Measurements from ENCODE around the gene SRM.

Gene SRM

GRCh38 chr1:11072216-11072917 is 12.5 kb upstream of the SRM start:
- H3K4me3 Mint-ChIP-seq, result no peak overlapping the region
- no peaks in the 10 kb centered on the region for H3K27me3 Mint-ChIP-seq (ENCODE audit: low read depth)
- H3K27ac Mint-ChIP-seq, result no peak overlapping the region
- no peaks in the 10 kb centered on the region for H3K4me1 Mint-ChIP-seq
- H3K36me3 Mint-ChIP-seq (ENCODE audit: low read depth), result peaks cover 75% of the 10 kb centered on the region
- TF ChIP-seq, protein P1, sequence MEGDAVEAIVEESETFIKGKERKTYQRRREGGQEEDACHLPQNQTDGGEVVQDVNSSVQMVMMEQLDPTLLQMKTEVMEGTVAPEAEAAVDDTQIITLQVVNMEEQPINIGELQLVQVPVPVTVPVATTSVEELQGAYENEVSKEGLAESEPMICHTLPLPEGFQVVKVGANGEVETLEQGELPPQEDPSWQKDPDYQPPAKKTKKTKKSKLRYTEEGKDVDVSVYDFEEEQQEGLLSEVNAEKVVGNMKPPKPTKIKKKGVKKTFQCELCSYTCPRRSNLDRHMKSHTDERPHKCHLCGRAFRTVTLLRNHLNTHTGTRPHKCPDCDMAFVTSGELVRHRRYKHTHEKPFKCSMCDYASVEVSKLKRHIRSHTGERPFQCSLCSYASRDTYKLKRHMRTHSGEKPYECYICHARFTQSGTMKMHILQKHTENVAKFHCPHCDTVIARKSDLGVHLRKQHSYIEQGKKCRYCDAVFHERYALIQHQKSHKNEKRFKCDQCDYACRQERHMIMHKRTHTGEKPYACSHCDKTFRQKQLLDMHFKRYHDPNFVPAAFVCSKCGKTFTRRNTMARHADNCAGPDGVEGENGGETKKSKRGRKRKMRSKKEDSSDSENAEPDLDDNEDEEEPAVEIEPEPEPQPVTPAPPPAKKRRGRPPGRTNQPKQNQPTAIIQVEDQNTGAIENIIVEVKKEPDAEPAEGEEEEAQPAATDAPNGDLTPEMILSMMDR (IDR thresholded peaks at IDR 0.05; ENCODE audit: unreplicated experiment in 3 of 3), result no peak
- H3K9me3 Mint-ChIP-seq, result no peaks in the 10 kb centered on the region

GRCh38 chr1:11071463-11072215 is 11.8 kb upstream of the SRM start:
- TF ChIP-seq, protein P1 (IDR thresholded peaks at IDR 0.05; ENCODE audit: unreplicated experiment in 3 of 3), result no peak
- Mint-ChIP-seq H3K27ac (no peak overlapping the region), H3K36me3 (ENCODE audit: low read depth) (peaks cover 73% of the 10 kb centered on the region), H3K4me1 (no peaks in the 10 kb centered on the region), H3K27me3 (ENCODE audit: low read depth) (no peaks in the 10 kb centered on the region), H3K4me3 (no peak overlapping the region), H3K9me3 (no peaks in the 10 kb centered on the region)

GRCh38 chr1:11070876-11071275 is 11.1 kb upstream of the SRM start:
- Mint-ChIP-seq H3K27me3 (ENCODE audit: low read depth) (no peaks in the 10 kb centered on the region), H3K9me3 (no peaks in the 10 kb centered on the region), H3K27ac (no peak overlapping the region), H3K36me3 (ENCODE audit: low read depth) (peaks cover 73% of the 10 kb centered on the region), H3K4me3 (no peak overlapping the region), H3K4me1 (no peaks in the 10 kb centered on the region)
- TF ChIP-seq, protein P1 (IDR thresholded peaks at IDR 0.05; ENCODE audit: unreplicated experiment in 3 of 3), result no peak

DNA sequence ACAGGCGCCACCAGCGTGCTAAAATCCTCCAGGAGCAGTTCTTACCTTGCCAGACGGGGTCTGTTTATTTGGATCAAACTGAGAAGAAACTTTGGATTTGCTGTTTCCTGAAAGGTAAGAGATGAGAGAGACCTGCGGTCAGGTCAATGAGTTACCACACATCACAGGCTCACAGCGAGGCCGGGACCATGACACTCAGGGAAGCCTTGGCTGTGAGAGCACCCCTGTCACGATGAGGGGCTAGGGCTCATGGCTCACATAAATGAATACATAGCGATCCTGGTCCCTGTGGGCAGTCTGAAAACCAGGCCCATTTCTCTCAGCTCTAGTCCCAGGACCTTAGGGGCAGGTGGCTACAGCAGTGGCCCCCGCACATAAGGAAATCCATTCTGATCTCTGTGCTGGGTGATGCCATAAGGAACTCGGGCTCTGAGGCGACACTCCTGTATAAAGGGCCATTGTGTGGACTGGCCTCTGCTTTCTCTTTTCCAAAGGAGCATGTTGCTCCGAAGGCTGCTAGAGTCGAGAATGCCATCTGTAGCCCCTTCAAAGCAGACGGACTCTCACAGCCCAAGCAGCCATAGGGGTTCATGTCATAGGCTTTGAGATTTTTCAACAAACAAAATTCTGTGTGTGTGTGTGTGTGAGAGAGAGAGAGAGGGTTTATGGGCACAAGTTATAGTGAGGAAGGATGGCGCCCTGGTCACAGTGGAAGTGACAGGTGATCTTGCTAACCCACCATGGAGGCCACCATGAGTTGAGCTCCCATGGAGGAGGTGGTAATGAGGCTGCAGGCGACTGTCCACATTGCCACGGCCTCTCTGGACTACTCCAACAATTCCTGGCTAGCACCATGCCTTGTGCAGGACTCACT is 9.0 kb upstream of the SRM start:
- Mint-ChIP-seq H3K4me3 (no peak overlapping the region), H3K36me3 (ENCODE audit: low read depth) (peaks cover 78% of the 10 kb centered on the region), H3K9me3 (no peaks in the 10 kb centered on the region), H3K4me1 (no peaks in the 10 kb centered on the region), H3K27ac (no peak overlapping the region), H3K27me3 (ENCODE audit: low read depth) (no peaks in the 10 kb centered on the region)
- TF ChIP-seq, protein P1 (IDR thresholded peaks at IDR 0.05; ENCODE audit: unreplicated experiment in 3 of 3), result no peak

GRCh38 chr1:11067716-11068599 is 8.1 kb upstream of the SRM start:
- H3K27ac Mint-ChIP-seq, result no peak overlapping the region
- no peaks in the 10 kb centered on the region for H3K9me3 Mint-ChIP-seq
- no peak overlapping the region for H3K4me3 Mint-ChIP-seq
- H3K27me3 Mint-ChIP-seq (ENCODE audit: low read depth), result no peaks in the 10 kb centered on the region
- TF ChIP-seq, protein P1 (IDR thresholded peaks at IDR 0.05; ENCODE audit: unreplicated experiment in 3 of 3), result no peak
- H3K4me1 Mint-ChIP-seq, result no peaks in the 10 kb centered on the region
- peaks cover 82% of the 10 kb centered on the region for H3K36me3 Mint-ChIP-seq (ENCODE audit: low read depth)

All from nephron (organoid).